ENCODE data around the gene ASAP2. TPM values are rescaled to one million over a fixed set of nuclear protein-coding genes. Genes with fewer than 3 reads are reported as not detected.

ASAP2 gene
- total RNA-seq, 1 donor from 2014 or later: 24.3 TPM

DNA sequence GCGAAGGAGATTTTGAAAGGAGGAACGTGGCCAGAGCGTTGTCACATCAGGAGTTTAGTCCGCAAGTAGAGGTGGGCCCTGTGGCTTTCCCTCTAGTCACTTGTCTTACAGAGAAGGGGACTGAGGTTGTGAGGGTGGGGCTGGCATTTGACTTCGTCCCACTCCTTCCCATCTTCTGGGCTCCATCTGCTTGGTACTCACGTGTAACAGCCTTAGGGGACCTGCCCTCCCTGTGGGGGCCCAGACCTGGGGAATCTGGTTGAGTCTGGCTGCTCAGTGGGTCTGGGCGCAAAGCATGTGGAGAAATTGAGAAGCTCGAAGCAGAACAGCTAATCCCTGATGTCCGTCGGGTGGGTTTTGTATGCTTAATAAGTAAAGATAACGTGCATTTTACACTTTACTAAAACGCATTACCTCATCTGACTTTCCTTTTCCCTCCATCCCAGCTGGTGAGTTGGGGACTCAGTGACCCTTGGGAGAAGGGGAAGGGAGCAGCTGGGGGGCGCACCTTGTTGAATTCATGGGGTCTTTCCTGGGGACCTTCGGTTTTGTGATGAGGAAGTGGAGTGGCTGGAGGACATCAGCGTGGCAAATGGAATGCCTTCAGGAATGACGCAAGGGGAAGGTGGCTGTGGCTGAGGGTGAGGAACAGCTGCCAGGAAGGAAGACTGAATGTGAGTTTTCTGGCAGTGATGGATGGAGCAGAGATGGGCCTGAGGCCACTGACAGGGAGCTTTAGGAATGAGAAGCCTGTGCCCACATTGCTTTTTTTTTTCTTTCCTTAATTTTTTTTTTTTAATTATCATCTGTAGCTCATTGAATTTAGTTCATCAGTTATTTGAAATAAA is 44.8 kb downstream of the ASAP2 start:
- no peak overlapping the region for H3K4me3 ChIP-seq
- H3K27ac ChIP-seq: peak overlapping the region; percentile 1
- H3K9me3 ChIP-seq: no peaks in the 10 kb centered on the region
- intact Hi-C loops (cut with DNase I): no loop called here
- DNase-seq (no peak), ATAC-seq (peak; percentile 60 to 78)
- TF ChIP-seq, protein P1, sequence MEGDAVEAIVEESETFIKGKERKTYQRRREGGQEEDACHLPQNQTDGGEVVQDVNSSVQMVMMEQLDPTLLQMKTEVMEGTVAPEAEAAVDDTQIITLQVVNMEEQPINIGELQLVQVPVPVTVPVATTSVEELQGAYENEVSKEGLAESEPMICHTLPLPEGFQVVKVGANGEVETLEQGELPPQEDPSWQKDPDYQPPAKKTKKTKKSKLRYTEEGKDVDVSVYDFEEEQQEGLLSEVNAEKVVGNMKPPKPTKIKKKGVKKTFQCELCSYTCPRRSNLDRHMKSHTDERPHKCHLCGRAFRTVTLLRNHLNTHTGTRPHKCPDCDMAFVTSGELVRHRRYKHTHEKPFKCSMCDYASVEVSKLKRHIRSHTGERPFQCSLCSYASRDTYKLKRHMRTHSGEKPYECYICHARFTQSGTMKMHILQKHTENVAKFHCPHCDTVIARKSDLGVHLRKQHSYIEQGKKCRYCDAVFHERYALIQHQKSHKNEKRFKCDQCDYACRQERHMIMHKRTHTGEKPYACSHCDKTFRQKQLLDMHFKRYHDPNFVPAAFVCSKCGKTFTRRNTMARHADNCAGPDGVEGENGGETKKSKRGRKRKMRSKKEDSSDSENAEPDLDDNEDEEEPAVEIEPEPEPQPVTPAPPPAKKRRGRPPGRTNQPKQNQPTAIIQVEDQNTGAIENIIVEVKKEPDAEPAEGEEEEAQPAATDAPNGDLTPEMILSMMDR (IDR thresholded peaks at IDR 0.05): no peak
- no peaks in the 10 kb centered on the region for H3K36me3 ChIP-seq
- peaks cover 59% of the 10 kb centered on the region for H3K4me1 ChIP-seq
- no peaks in the 10 kb centered on the region for H3K27me3 ChIP-seq (ENCODE audit: low read depth)

DNA sequence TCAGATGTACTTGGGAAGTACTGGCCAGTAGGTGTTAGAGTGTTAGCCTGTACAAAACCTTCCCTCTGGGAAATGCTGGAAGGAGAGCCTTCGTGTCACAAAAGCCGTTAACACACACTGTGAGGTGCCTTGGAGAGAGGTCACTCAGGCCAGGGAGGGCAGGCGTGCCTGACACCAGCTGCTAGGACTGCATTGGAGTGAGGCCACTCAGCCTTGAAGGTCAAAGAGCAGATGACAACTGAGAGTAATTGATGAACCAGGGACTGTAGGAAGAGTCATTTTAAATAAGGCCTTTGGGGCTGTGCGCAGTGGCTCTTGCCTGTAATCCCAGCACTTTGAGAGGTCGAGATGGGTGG is 45.4 kb downstream of the ASAP2 start:
- intact Hi-C loops (cut with DNase I): no loop called here
- no peaks in the 10 kb centered on the region for H3K9me3 ChIP-seq
- H3K4me1 ChIP-seq: peaks cover 59% of the 10 kb centered on the region
- peak overlapping the region; percentile 1 for H3K27ac ChIP-seq
- TF ChIP-seq, protein P1 (IDR thresholded peaks at IDR 0.05): no peak
- H3K36me3 ChIP-seq: no peaks in the 10 kb centered on the region
- no peak for DNase-seq
- H3K4me3 ChIP-seq: no peak overlapping the region
- peak in 1 of 2 donors; percentile 8 for ATAC-seq
- H3K27me3 ChIP-seq (ENCODE audit: low read depth): no peaks in the 10 kb centered on the region

DNA sequence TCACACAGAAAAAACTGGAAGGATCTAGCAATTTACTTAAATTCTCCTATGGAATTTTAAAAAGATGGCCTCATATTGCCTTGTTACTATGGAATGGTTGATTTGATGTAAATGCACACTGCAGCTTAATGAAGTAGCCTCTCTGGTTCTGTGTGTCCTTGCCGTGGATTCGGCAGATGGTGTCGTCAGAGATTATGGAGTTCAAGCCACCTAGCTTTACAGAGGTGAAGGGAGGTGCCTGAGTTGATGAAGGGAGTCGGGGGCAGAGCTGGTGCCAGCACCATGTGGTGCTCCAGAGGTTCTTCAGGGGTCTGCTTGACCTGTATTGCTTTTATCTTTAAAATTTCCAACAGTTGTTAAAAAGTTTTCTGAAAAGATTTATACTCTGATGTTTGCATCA is 48.8 kb downstream of the ASAP2 start:
- TF ChIP-seq, protein P1 (IDR thresholded peaks at IDR 0.05): no peak
- H3K9me3 ChIP-seq: no peaks in the 10 kb centered on the region
- ATAC-seq (no peak), DNase-seq (no peak)
- no peak overlapping the region for H3K27ac ChIP-seq
- H3K27me3 ChIP-seq (ENCODE audit: low read depth): no peaks in the 10 kb centered on the region
- intact Hi-C loops (cut with DNase I): no loop called here
- no peaks in the 10 kb centered on the region for H3K36me3 ChIP-seq
- H3K4me1 ChIP-seq: peaks cover 60% of the 10 kb centered on the region
- H3K4me3 ChIP-seq: no peak overlapping the region

DNA sequence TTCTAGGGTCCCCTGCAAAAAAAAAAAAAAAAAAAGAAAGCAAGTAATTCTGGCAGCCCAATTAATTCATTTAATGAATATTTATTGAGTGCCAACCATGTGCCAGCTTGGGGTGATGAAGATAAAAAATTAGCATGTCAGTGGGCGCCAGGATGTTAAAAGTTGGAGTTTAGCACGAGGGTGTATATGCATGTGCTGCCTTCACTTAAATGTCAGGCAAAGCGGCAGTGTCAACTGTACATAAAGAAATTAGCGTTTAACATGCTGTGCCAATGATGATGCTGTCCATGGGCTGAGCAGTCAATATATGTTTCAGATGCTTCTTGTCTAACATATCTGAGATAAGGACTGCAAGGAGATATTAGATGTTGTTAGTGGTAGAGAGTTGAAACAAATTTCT is 49.5 kb downstream of the ASAP2 start:
- H3K27ac ChIP-seq: no peak overlapping the region
- H3K4me3 ChIP-seq: no peak overlapping the region
- H3K4me1 ChIP-seq: peaks cover 60% of the 10 kb centered on the region
- TF ChIP-seq, protein P1 (IDR thresholded peaks at IDR 0.05): no peak
- H3K27me3 ChIP-seq (ENCODE audit: low read depth): no peaks in the 10 kb centered on the region
- DNase-seq: no peak
- H3K36me3 ChIP-seq: no peaks in the 10 kb centered on the region
- no peak for ATAC-seq
- no peaks in the 10 kb centered on the region for H3K9me3 ChIP-seq
- intact Hi-C loops (cut with DNase I): no loop called here

DNA sequence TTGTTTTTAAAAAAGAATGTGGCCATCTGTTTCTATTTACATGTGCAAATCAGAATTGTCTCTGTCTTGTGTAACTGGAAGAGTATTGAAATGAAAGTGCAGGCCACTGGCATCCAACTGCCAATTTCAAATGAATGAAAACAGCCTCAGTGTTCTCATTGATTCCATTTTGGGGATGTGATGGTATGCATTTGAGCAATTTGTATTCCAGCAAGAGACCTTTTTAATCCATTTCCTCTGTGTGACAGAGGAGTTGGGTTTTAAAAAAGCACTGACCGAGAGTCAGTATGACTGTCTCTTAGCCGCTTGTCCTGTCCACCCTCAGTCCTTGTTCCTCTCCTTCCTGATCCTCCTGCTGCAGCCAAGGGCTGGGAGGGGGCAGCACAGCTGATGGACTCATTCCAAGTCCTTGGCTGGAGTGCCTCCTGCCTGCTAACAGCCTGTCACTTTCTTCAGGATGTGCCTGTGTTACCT is 50.0 kb downstream of the ASAP2 start:
- no peak for DNase-seq
- Histone ChIP-seq H3K4me1 (peaks cover 60% of the 10 kb centered on the region), H3K36me3 (no peaks in the 10 kb centered on the region), H3K27me3 (ENCODE audit: low read depth) (no peaks in the 10 kb centered on the region), H3K4me3 (no peak overlapping the region), H3K27ac (peak overlapping the region; percentile 18), H3K9me3 (no peaks in the 10 kb centered on the region)
- TF ChIP-seq, protein P1 (IDR thresholded peaks at IDR 0.05): no peak
- ATAC-seq: no peak
- intact Hi-C loops (cut with DNase I): no loop called here
